HCT116 (cell line): ENCODE measurements around the gene VSNL1. TPM values are rescaled to one million over a fixed set of nuclear protein-coding genes. Genes with fewer than 3 reads are reported as not detected.

ENCODE experiments used
- ATAC-seq: fragments of 200-7000 bp; cut with Tn5 transposase; 2 replicates; pipeline ENCODE4 v1.9.1; 2020; ENCODE audit warnings: mild to moderate bottlenecking, moderate library complexity
- BruUV-seq: library from RNA; stranded (reverse); fragments of 400-500 nt; replicated peaks from 2 replicates; lab custom pipeline; 2021; lab: Mats Ljungman, UMichigan
- CTCF ChIA-PET: fragments of 300-600 bp; sonication (Branson Sonifier 250); formaldehyde crosslinking; loops from one replicate; lab custom pipeline; 2021; ENCODE audit warnings: antibody characterized with exemption; lab: Charles Lee
- POLR2A ChIA-PET: fragments of 300-600, 350-600 bp; sonication (Branson Sonifier 250); formaldehyde crosslinking; loops from one replicate; lab custom pipeline; 2021; ENCODE audit warnings: antibody characterized with exemption; lab: Charles Lee
- RAD21 ChIA-PET, 2 experiments: fragments of 300-600 bp; sonication (Branson Sonifier 250); formaldehyde crosslinking; loops; one replicate each; lab custom pipeline; 2023; ENCODE audit warnings: low total read pairs in 2 of 2; ENCODE audit not compliant: uncharacterized antibody in 2 of 2, unreplicated experiment in 2 of 2, low non-redundant PET in 1 of 2; lab: Charles Lee
- DNase-seq: peaks from one replicate; pipeline ENCODE4 v3.0.0-alpha.2; 2010; ENCODE audit warnings: low read depth, low spot score
- H2AFZ ChIP-seq: fragments of 200-600 bp; shearing (Covaris generic), sonication (generic); 2 replicates; pipeline ENCODE4 v1.6.1; 2017; ENCODE audit warnings: low read depth, mixed run types, mixed read lengths, antibody characterized with exemption, low read length; ENCODE audit not compliant: poor library complexity, severe bottlenecking
- H3K27ac ChIP-seq: 2 replicates; pipeline ENCODE4 v1.5.1; 2012; ENCODE audit warnings: low read depth, low read length
- H3K27me3 ChIP-seq: fragments of 200-600 bp; sonication (generic); 2 replicates; pipeline ENCODE4 v1.6.1; 2016; ENCODE audit warnings: mixed run types, low read length, mixed read lengths; ENCODE audit not compliant: insufficient read depth
- H3K36me3 ChIP-seq, 2 experiments: fragments of 200-500 bp in 1 of 2; fragments of 200-600 bp in 1 of 2; sonication (Bioruptor generic) in 1 of 2; sonication (generic) in 1 of 2; 2 replicates each; pipeline versions ENCODE4 v1.5.1 to v1.6.1; 2014 to 2016; ENCODE audit warnings: low read length in 2 of 2, inconsistent platforms in 1 of 2, mixed read lengths in 1 of 2, mixed run types in 1 of 2; ENCODE audit not compliant: insufficient read depth in 2 of 2, control insufficient read depth in 1 of 2
- H3K4me1 ChIP-seq, 2 experiments: fragments of 200-600 bp in 1 of 2; sonication (generic) in 1 of 2; 2 replicates each; pipeline versions ENCODE4 v1.5.1 to v1.6.1; 2012 to 2017; ENCODE audit warnings: low read length in 2 of 2, inconsistent platforms in 1 of 2, mild to moderate bottlenecking in 1 of 2, mixed read lengths in 1 of 2, mixed run types in 1 of 2, moderate library complexity in 1 of 2; ENCODE audit not compliant: insufficient read depth in 2 of 2, control insufficient read depth in 1 of 2
- H3K4me2 ChIP-seq: fragments of 200-600 bp; sonication (generic); 2 replicates; pipeline ENCODE4 v1.6.1; 2017; ENCODE audit warnings: mixed run types, low read length, mixed read lengths
- H3K4me3 ChIP-seq, 2 experiments: fragments of 200-600 bp in 1 of 2; sonication (generic) in 1 of 2; replicated peaks in 1 of 2; 2 replicates each; pipeline ENCODE4 v1.5.1; 2011 to 2016; ENCODE audit warnings: low read length in 2 of 2, control low read depth in 1 of 2, low read depth in 1 of 2, mild to moderate bottlenecking in 1 of 2, mixed read lengths in 1 of 2, mixed run types in 1 of 2
- H3K79me2 ChIP-seq: fragments of 200-600 bp; sonication (generic); 2 replicates; pipeline ENCODE4 v1.6.1; 2017; ENCODE audit warnings: mild to moderate bottlenecking, mixed run types, low read length, moderate library complexity, mixed read lengths; ENCODE audit not compliant: insufficient read depth
- H3K9ac ChIP-seq: fragments of 200-600 bp; sonication (generic); 2 replicates; pipeline ENCODE4 v1.6.1; 2016; ENCODE audit warnings: low read length, mixed read lengths
- H3K9me2 ChIP-seq: fragments of 200-600 bp; sonication (generic), shearing (Covaris generic); 2 replicates; pipeline ENCODE4 v1.6.1; 2017; ENCODE audit warnings: mixed run types, mild to moderate bottlenecking, moderate library complexity; ENCODE audit not compliant: insufficient read depth
- H3K9me3 ChIP-seq, 2 experiments: fragments of 200-500 bp in 1 of 2; fragments of 200-600 bp in 1 of 2; sonication (Bioruptor generic) in 1 of 2; sonication (generic) in 1 of 2; 2 replicates each; pipeline ENCODE4 v1.6.1; 2014 to 2017; ENCODE audit warnings: low read length in 2 of 2, mixed read lengths in 2 of 2, inconsistent platforms in 1 of 2, low read depth in 1 of 2, mild to moderate bottlenecking in 1 of 2, mixed run types in 1 of 2, moderate library complexity in 1 of 2; ENCODE audit not compliant: control insufficient read depth in 1 of 2, insufficient read depth in 1 of 2
- H4K20me1 ChIP-seq: fragments of 200-600 bp; sonication (generic), shearing (Covaris generic); 2 replicates; pipeline ENCODE4 v1.6.1; 2017; ENCODE audit warnings: mixed run types, mild to moderate bottlenecking, moderate library complexity; ENCODE audit not compliant: insufficient read depth
- ATF3 ChIP-seq: IDR thresholded peaks from 2 replicates; pipeline ENCODE4 v1.6.1; 2012
- CBX3 ChIP-seq: IDR thresholded peaks from 2 replicates; pipeline ENCODE4 v1.6.1; 2012; ENCODE audit warnings: low read depth
- CTCF ChIP-seq, 3 experiments: fragments of 200-600 bp in 1 of 3; sonication (generic) in 1 of 3; IDR thresholded peaks in 2 of 3; conservative IDR thresholded peaks in 1 of 3; 2 replicates each; pipeline ENCODE4 v1.5.1; 2012 to 2017; ENCODE audit warnings: low read depth in 2 of 3, low read length in 2 of 3, antibody characterized with exemption in 1 of 3, borderline replicate concordance in 1 of 3, control low read depth in 1 of 3, mild to moderate bottlenecking in 1 of 3, mixed read lengths in 1 of 3, mixed run types in 1 of 3, moderate library complexity in 1 of 3; ENCODE audit not compliant: insufficient read depth in 1 of 3
- EGR1 ChIP-seq: IDR thresholded peaks from 2 replicates; pipeline ENCODE4 v1.6.1; 2012; ENCODE audit warnings: low read depth
- ELF1 ChIP-seq: IDR thresholded peaks from 2 replicates; pipeline ENCODE4 v1.6.1; 2012; ENCODE audit warnings: low read depth, borderline replicate concordance
- EZH2 ChIP-seq: fragments of 200-600 bp; sonication (generic); IDR thresholded peaks from 2 replicates; pipeline ENCODE4 v1.6.1; 2017; ENCODE audit warnings: antibody characterized with exemption, mixed run types
- JUND ChIP-seq: IDR thresholded peaks from 2 replicates; pipeline ENCODE4 v1.6.1; 2012
- RAD21 ChIP-seq: IDR thresholded peaks from 2 replicates; pipeline ENCODE4 v1.6.1; 2012; ENCODE audit warnings: low read depth, mild to moderate bottlenecking
- SIN3A ChIP-seq: IDR thresholded peaks from 2 replicates; pipeline ENCODE4 v1.6.1; 2012; ENCODE audit warnings: low read depth
- SP1 ChIP-seq: IDR thresholded peaks from 2 replicates; pipeline ENCODE4 v1.6.1; 2012; ENCODE audit warnings: low read depth
- TCF7L2 ChIP-seq: IDR thresholded peaks from 2 replicates; pipeline ENCODE4 v1.7.0; 2011; ENCODE audit warnings: borderline replicate concordance, inconsistent platforms; ENCODE audit not compliant: insufficient read depth, insufficient read length; ENCODE audit errors: extremely low read depth
- ZFX ChIP-seq: fragments of 450-650 bp; IDR thresholded peaks from 2 replicates; pipeline ENCODE4 v1.6.1; 2017
- ZNF274 ChIP-seq: fragments of 200-500 bp; sonication (Bioruptor generic); IDR thresholded peaks from 2 replicates; pipeline ENCODE4 v1.6.1; 2014; ENCODE audit warnings: mild to moderate bottlenecking, low read depth, low read length, inconsistent platforms
- intact Hi-C: fragments of 100-400 bp; cut with micrococcal nuclease; formaldehyde crosslinking; loops from 2 replicates; pipeline ENCODE4 v1.10.0; 2022
- total RNA-seq: library from RNA; stranded (reverse); gene quantifications from one replicate; pipeline ENCODE4 v1.2.1, GENCODE V29; 2021; ENCODE audit not compliant: unreplicated experiment
- TF ChIP-seq, protein P1 (sequence below): IDR thresholded peaks from 2 replicates; pipeline ENCODE4 v1.6.1; 2012; ENCODE audit warnings: low read depth

Gene VSNL1
- total RNA-seq, 1 experiment from 2014 or later: 4.6 TPM

DNA sequence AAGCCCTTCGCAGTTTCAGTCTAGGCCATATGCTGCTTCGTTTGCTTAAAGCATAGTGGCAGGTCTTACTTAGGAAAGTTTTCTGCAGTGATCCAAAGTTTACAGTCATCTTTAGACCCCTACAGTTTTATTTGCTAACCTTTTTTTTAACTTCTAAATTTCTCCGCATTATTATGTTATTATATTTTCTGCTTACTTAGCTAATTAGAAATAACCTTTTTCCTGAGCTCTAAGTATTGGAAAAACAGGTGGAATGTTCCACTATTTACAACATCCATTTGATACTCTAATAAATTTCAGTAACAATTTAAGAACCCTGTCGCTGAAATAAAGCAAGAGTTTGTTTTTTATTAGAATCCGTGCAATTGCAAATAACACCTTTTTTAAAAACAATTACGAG lies 18.2 kb upstream of the VSNL1 start:
- H3K4me3 ChIP-seq: no peak overlapping the region
- ChIA-PET POLR2A (no interaction called here), CTCF (interaction anchor here (0.9 kb wide), 1 partner anchor 123 kb away, joined by 3 read pairs; no protein-coding TSS in a partner anchor), RAD21 (no interaction called here)
- H3K9me3 ChIP-seq: no peaks in the 10 kb centered on the region
- no peaks in the 10 kb centered on the region for H4K20me1 ChIP-seq
- no peak overlapping the region for H3K9ac ChIP-seq
- no peak for DNase-seq
- H3K27me3 ChIP-seq: no peaks in the 10 kb centered on the region
- no TSS peak for BruUV-seq
- no peak for ATAC-seq
- H3K4me2 ChIP-seq: no peak overlapping the region
- H3K36me3 ChIP-seq: no peaks in the 10 kb centered on the region
- H3K4me1 ChIP-seq: peaks cover 0 to 11% of the 10 kb centered on the region in 2 experiments; a peak in 3 of 4 replicates
- H3K27ac ChIP-seq: no peak overlapping the region
- TF ChIP-seq, protein P1, sequence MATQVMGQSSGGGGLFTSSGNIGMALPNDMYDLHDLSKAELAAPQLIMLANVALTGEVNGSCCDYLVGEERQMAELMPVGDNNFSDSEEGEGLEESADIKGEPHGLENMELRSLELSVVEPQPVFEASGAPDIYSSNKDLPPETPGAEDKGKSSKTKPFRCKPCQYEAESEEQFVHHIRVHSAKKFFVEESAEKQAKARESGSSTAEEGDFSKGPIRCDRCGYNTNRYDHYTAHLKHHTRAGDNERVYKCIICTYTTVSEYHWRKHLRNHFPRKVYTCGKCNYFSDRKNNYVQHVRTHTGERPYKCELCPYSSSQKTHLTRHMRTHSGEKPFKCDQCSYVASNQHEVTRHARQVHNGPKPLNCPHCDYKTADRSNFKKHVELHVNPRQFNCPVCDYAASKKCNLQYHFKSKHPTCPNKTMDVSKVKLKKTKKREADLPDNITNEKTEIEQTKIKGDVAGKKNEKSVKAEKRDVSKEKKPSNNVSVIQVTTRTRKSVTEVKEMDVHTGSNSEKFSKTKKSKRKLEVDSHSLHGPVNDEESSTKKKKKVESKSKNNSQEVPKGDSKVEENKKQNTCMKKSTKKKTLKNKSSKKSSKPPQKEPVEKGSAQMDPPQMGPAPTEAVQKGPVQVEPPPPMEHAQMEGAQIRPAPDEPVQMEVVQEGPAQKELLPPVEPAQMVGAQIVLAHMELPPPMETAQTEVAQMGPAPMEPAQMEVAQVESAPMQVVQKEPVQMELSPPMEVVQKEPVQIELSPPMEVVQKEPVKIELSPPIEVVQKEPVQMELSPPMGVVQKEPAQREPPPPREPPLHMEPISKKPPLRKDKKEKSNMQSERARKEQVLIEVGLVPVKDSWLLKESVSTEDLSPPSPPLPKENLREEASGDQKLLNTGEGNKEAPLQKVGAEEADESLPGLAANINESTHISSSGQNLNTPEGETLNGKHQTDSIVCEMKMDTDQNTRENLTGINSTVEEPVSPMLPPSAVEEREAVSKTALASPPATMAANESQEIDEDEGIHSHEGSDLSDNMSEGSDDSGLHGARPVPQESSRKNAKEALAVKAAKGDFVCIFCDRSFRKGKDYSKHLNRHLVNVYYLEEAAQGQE: no peak
- no peak for TF ChIP-seq CTCF (IDR thresholded peaks at IDR 0.05 in 2 of 3, conservative IDR thresholded peaks at IDR 0.05 in 1 of 3; ENCODE audit: borderline replicate concordance in 1 of 3, insufficient read depth in 1 of 3, low read depth in 2 of 3, low read length in 2 of 3)
- TF ChIP-seq ZFX: no peak
- TF ChIP-seq RAD21: no peak
- no peak for TF ChIP-seq CBX3
- no peak for TF ChIP-seq SIN3A
- no peak for TF ChIP-seq ELF1
- no peak for TF ChIP-seq ZNF274
- no peak for TF ChIP-seq EZH2
- TF ChIP-seq JUND: no peak
- no peak for TF ChIP-seq TCF7L2
- TF ChIP-seq EGR1: no peak
- no peak for TF ChIP-seq ATF3
- TF ChIP-seq SP1: no peak
- no peaks in the 10 kb centered on the region for H3K9me2 ChIP-seq
- intact Hi-C loops: no loop called here
- H3K79me2 ChIP-seq: no peaks in the 10 kb centered on the region
- H2AFZ ChIP-seq: peak overlapping the region; percentile 36
